ENCODE measurements around the gene FARSA.

DNA sequence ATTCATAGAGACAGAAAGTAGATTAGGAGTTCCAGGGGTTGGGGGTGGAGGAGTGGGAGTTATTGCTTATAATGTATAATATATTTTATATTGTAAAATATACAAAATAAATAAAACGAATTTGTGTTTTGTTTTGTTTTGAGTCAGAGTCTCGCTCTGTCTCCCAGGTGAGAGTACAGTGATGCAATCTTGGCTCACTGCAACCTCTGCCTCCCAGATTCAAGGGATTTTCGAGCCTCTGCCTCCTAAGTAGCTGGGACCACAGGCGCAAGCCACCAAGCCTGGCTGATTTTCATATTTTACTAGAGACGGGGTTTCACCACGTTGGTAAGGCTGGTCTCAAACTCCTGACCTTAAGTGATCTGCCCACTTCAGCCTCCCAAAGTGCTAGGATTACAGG, 26.0 kb upstream of the FARSA start:
- TF ChIP-seq, protein P1, sequence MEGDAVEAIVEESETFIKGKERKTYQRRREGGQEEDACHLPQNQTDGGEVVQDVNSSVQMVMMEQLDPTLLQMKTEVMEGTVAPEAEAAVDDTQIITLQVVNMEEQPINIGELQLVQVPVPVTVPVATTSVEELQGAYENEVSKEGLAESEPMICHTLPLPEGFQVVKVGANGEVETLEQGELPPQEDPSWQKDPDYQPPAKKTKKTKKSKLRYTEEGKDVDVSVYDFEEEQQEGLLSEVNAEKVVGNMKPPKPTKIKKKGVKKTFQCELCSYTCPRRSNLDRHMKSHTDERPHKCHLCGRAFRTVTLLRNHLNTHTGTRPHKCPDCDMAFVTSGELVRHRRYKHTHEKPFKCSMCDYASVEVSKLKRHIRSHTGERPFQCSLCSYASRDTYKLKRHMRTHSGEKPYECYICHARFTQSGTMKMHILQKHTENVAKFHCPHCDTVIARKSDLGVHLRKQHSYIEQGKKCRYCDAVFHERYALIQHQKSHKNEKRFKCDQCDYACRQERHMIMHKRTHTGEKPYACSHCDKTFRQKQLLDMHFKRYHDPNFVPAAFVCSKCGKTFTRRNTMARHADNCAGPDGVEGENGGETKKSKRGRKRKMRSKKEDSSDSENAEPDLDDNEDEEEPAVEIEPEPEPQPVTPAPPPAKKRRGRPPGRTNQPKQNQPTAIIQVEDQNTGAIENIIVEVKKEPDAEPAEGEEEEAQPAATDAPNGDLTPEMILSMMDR (IDR thresholded peaks at IDR 0.05) = no peak
- no peak for TF ChIP-seq EZH2 (IDR thresholded peaks at IDR 0.05; ENCODE audit: borderline replicate concordance, insufficient read depth, low read depth, low read length, poor library complexity, severe bottlenecking)

Measured in B cell (primary cell).